Coronary artery (tissue), 2 donors: ENCODE measurements around the gene PLG.
"Not testable (repeated sequence)": the region's sequence is repeated elsewhere in the genome, so short reads cannot be mapped to it uniquely, and the experiment has no call there.

Experiments
- DNase-seq: peaks from one replicate; pipeline ENCODE4 v3.0.0-alpha.2; 2017; ENCODE audit warnings: low spot score
- H3K27ac ChIP-seq, 2 donors: fragments of 200-600 bp; sonication (generic); one replicate each; pipeline ENCODE4 v1.5.1; 2016 to 2019
- H3K4me3 ChIP-seq: fragments of 200-600 bp; sonication (generic); 2 replicates; pipeline ENCODE4 v1.5.1; 2016; ENCODE audit warnings: mild to moderate bottlenecking, moderate library complexity
- CTCF ChIP-seq: fragments of 200-600 bp; sonication (generic); IDR thresholded peaks from one replicate; pipeline ENCODE4 v1.5.1; 2019; ENCODE audit warnings: antibody characterized with exemption

PLG gene

GRCh38 chr6:160783741-160784140 lies 81.7 kb downstream of the PLG start:
- Histone ChIP-seq H3K4me3 (no peak overlapping the region), H3K27ac (no peak overlapping the region)
- no peak for TF ChIP-seq CTCF
- no peak for DNase-seq

- DNase-seq, H3K4me3 ChIP-seq, H3K27ac ChIP-seq: not testable (repeated sequence)
Observed at GRCh38 chr6:160788126-160788525, 86.1 kb downstream of the PLG start.

GRCh38 chr6:160788806-160789205 lies 86.8 kb downstream of the PLG start:
- Histone ChIP-seq H3K4me3 (no peak overlapping the region), H3K27ac (no peak overlapping the region)
- no peak for TF ChIP-seq CTCF
- DNase-seq: no peak

GRCh38 chr6:160789263-160790027 lies 87.4 kb downstream of the PLG start:
- no peak overlapping the region for H3K4me3 ChIP-seq
- no peak for TF ChIP-seq CTCF
- no peak overlapping the region for H3K27ac ChIP-seq
- no peak for DNase-seq

GRCh38 chr6:160790028-160790792 lies 88.2 kb downstream of the PLG start:
- H3K4me3 ChIP-seq: no peak overlapping the region
- TF ChIP-seq CTCF: no peak
- DNase-seq: no peak
- no peak overlapping the region for H3K27ac ChIP-seq

- no peak for DNase-seq
- H3K27ac ChIP-seq: no peak overlapping the region
- TF ChIP-seq CTCF: no peak
- H3K4me3 ChIP-seq: no peak overlapping the region
Observed at GRCh38 chr6:160791459-160791858, 89.4 kb downstream of the PLG start.

- no peak overlapping the region for H3K4me3 ChIP-seq
- TF ChIP-seq CTCF: no peak
- DNase-seq: no peak
- no peak overlapping the region for H3K27ac ChIP-seq
Observed at GRCh38 chr6:160791981-160792418, 90.0 kb downstream of the PLG start.
